ELF-1 (cell line): ENCODE results near the gene WNK2.
"Not testable (repeated sequence)": the region's sequence is repeated elsewhere in the genome, so short reads cannot be mapped to it uniquely, and the experiment has no call there.

Experiments
- DNase-seq: peaks from one replicate; pipeline ENCODE4 v3.0.0-alpha.2; 2016; ENCODE audit warnings: low read depth, low spot score

Gene WNK2

GRCh38 chr9:93306579-93307091 is 122.7 kb downstream of the WNK2 start:
- DNase-seq = no peak

- peak; percentile 27 for DNase-seq
Measured at GRCh38 chr9:93307468-93308157, 123.7 kb downstream of the WNK2 start.

- DNase-seq = no peak
Measured at GRCh38 chr9:93308158-93308602, 124.2 kb downstream of the WNK2 start.

GRCh38 chr9:93308676-93309075 is 124.7 kb downstream of the WNK2 start:
- DNase-seq = no peak

DNA sequence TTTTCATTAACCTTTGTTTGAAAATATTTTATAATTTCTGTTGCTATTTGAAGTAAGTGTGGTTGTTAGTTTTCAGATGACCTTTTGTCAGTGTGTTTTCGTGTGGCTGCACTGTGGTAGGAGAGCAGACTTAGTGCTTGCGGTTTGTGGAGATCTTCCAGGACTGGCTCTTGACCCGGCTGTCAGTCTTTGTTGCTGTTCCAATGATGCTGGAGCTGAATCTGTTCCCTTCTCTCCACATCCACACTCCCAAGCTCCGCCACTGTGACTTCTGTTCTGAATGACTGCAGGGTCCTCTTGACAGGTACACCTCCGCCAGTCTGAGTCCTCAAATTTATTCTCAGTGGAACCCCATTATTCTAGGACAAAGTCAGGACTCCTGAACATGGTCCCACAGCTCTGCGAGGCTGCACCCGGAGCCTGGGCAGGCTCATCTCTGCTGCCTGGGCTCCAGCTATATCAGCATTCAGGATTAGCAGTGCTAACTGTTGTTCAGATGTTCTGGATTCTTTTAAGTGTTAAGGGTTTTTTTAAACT is 126.0 kb downstream of the WNK2 start:
- DNase-seq = no peak

DNA sequence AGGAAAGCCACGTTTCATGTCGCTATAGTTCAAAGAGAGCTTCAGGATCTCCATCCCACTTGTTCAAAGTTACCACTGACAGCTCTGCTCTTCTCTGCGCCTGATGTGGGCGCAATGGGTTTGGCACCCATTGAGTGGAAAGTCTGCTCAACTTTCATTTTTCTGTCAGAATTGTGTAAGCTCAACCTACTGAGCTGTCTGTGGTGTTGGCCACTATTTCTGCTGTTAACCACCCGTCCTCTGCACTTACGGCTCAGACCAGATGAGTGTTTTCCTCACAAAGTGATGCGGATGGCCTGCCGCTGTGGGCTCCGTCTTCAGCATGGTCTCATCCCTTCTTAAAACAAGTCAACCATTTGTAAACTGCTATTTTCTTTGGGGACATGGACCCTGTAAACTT is 131.2 kb downstream of the WNK2 start:
- DNase-seq = no peak

- no peak for DNase-seq
Measured at GRCh38 chr9:93315960-93316359, 132.0 kb downstream of the WNK2 start.

GRCh38 chr9:93316726-93317494 is 133.0 kb downstream of the WNK2 start:
- no peak for DNase-seq

DNA sequence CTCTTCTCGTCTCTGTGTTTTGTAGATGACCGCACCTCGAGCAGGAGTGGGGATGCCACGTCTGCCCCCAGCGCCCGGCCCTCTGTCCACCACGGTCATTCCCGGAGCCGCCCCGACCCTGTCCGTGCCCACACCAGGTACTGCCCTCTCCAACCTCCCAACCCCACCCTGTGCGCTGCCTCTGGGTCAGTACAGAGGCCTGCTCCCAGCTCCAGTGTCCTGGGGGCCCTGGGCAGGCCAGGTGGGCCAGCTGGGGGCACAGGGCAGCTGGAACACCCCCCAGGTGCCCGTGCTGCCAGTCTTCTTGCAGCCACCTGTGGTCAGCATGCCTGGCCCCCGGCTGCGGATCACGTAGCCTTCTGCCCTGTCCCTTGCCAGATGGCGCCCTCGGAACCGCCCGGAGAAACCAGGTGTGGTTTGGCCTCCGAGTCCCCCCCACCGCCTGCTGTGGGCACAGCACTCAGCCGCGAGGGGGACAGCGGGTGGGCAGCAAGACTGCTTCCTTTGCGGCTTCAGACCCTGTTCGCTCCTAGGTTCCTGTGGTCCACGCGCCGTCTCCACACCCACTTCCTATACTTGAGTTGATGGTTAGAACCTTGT is 133.7 kb downstream of the WNK2 start:
- no peak for DNase-seq

DNA sequence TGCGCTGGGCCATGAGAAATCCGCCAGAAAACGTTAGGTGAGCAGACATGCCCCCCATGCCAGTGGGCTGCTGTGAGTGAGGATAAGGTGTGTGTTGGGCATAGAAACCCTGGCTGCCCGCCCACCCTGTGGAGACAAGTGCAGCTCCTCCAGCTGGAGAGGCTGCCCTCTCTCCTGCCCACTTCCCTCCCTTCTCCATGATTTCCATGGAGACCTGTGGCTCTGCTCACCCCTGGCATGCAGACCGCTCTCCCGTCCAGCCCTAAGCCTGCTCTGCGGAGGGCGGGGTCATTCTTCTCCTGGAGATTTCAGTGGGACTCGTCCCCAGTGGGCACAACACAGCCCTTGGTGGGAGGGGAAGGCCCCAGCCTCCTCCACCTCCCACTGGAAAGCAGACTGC is 134.5 kb downstream of the WNK2 start:
- no peak for DNase-seq

- DNase-seq = no peak
Measured at GRCh38 chr9:93319301-93319991, 135.5 kb downstream of the WNK2 start.

GRCh38 chr9:93319992-93320500 is 136.1 kb downstream of the WNK2 start:
- DNase-seq = no peak

GRCh38 chr9:93320591-93321219 is 136.8 kb downstream of the WNK2 start:
- no peak for DNase-seq

DNA sequence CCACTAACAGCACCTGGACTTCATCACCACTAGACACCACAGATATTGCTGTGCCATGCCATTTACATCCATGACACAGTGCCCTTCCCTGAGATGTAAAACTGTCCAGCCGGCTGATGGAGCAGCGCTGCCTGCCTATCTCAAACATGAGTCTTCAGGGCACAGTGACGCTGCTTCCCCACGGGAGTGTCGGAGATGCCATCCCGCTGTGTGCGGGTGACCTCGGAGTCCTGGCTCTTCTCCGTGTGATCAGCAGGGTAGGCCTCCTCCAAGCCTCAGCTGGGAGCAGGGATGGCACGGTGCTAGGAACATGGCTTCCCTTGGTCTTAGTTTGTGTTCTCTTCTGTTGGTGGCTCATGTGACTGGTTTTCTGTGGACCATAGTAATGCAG is 137.3 kb downstream of the WNK2 start:
- DNase-seq = no peak

GRCh38 chr9:93323446-93323954 is 139.6 kb downstream of the WNK2 start:
- not testable (repeated sequence) for DNase-seq

DNA sequence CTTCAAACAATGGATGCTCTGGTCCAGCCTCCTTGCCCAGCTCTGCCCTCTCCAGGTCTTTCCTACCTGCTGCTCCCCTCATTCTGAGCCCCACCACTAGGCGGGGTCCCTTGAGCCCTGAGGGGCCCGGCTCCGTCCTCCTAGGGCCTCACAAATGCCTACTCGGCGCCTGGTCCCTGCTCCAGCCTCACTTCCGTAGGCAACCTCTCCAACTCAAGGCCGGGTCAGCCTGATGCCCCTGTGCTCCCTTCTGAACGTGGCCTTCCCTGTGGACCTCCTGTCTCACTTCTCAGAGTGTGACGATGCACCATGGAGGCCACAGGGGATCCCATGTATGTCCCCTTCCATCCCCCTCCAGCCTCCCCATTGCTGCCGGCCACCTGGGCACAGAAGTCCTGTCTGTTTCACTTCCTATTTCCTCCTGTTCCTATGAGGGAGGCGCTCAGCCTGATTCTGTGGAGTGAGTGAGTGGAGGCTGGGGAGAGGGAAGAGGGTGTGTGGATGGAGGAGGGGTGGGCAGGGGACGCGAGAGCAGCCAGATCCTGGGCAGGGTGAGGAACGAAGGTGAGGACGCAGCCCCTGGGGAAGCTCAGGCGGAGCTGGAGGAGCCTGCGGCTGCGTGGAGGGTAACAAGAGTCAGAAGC is 140.4 kb downstream of the WNK2 start:
- no peak for DNase-seq

DNA sequence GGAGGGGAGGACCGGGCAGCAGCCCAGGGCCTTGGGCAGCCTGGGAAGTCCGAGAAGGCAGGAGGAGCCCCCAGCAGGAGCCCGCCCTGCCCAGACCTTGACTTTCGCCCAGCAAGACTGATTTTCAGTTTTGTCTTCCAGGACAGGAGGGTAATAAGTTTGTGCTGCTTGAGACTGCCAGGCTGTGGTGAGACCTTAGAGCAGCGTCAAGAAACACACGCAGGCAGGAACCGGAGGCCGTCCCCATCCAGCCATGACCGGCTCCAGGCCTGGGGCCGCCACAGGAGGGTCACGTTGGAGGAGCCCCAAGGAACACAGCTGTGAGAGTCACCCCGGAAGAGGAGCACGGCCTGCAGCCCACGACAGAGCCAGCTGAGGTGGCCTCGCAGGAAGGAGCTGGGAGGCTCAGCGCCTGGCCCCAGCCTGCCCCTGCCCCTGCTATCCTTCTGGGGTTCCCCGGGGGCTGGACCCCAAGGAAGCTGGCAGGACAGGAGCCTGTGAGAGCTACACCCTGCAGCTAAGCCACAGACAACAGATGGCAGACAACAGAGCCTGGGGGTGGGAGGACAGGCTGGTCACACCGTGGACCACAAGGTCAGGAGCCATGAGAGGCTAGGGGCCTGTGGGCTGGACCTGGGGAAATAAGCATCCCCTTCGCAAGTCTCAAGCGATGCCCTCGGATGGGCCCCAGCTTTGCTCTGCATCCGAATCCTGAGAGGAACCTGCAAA is 141.5 kb downstream of the WNK2 start:
- DNase-seq = no peak

GRCh38 chr9:93326056-93326455 is 142.1 kb downstream of the WNK2 start:
- no peak for DNase-seq

- DNase-seq = no peak
Measured at GRCh38 chr9:93326654-93327053, 142.7 kb downstream of the WNK2 start.
